Astrocyte of the spinal cord (primary cell): ENCODE measurements around the gene COL6A3.
A peak's percentile ranks its signal among the peaks of the same experiment; 100 is the strongest.

Experiments
- DNase-seq: peaks from one replicate; pipeline ENCODE4 v3.0.0; 2011; ENCODE audit warnings: low read depth, low spot score
- H3K4me3 ChIP-seq: 2 replicates; pipeline ENCODE4 v1.5.1; 2011; ENCODE audit warnings: low read depth, mild to moderate bottlenecking, low read length, moderate library complexity
- in situ Hi-C: cut with HindIII; loops from 2 replicates; pipeline ENCODE4 v1.10.0; 2017; ENCODE audit warnings: low sequenced_read_pairs
- TF ChIP-seq, protein P1 (sequence below): IDR thresholded peaks from 2 replicates; pipeline ENCODE4 v1.5.1; 2012; ENCODE audit warnings: low read depth, mild to moderate bottlenecking, low read length, inconsistent platforms

Gene COL6A3

DNA sequence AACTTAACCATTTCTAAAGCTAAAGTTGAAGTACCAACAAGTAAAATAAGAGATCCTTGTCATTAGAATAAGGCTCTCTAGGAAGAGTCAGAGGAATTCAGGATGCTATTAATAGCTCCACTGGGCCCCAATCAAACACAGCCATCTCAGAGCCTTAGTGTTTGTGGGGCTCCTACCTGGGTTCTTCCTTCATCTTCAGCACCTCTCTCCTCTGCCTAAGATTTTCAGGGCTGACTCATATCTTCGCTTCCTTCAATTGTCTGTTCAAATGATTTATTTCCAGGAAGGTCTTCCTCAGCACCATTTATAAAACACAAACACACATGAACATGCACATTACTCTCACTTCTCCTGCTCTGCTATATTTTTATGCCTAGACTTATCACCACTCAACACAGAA lies 119.5 kb downstream of the COL6A3 start:
- H3K4me3 ChIP-seq, result no peak overlapping the region
- in situ Hi-C loops, result no loop called here
- no peak for DNase-seq

DNA sequence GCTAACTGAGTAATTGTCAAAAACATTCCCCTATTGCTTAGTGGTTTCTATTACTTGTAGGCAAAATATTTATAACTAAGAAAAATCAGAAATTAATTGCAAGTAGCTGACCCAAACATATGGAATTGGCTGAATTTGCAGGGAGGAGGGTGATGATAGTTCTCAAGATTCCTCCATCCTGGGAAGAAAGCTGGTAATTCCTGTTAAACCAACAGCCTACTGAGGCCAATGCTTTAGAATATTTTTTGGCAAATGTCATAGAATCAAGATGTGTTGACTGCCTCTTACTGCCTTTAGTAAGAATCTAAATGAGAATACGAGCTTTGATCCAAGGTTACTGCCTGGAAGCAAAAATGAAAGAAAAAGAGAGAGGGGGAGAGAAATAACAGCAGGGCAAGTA lies 120.0 kb downstream of the COL6A3 start:
- in situ Hi-C loops, result no loop called here
- TF ChIP-seq, protein P1, sequence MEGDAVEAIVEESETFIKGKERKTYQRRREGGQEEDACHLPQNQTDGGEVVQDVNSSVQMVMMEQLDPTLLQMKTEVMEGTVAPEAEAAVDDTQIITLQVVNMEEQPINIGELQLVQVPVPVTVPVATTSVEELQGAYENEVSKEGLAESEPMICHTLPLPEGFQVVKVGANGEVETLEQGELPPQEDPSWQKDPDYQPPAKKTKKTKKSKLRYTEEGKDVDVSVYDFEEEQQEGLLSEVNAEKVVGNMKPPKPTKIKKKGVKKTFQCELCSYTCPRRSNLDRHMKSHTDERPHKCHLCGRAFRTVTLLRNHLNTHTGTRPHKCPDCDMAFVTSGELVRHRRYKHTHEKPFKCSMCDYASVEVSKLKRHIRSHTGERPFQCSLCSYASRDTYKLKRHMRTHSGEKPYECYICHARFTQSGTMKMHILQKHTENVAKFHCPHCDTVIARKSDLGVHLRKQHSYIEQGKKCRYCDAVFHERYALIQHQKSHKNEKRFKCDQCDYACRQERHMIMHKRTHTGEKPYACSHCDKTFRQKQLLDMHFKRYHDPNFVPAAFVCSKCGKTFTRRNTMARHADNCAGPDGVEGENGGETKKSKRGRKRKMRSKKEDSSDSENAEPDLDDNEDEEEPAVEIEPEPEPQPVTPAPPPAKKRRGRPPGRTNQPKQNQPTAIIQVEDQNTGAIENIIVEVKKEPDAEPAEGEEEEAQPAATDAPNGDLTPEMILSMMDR, result no peak
- H3K4me3 ChIP-seq, result no peak overlapping the region
- no peak for DNase-seq

More for the DNA sequence above, 119.5 kb downstream of the COL6A3 start:
- TF ChIP-seq, protein P1, result no peak

GRCh38 chr2:237291138-237291792 lies 122.7 kb downstream of the COL6A3 start:
- TF ChIP-seq, protein P1, result no peak
- peak; percentile 100 for DNase-seq
- H3K4me3 ChIP-seq, result no peak overlapping the region
- in situ Hi-C loops, result no loop called here

DNA sequence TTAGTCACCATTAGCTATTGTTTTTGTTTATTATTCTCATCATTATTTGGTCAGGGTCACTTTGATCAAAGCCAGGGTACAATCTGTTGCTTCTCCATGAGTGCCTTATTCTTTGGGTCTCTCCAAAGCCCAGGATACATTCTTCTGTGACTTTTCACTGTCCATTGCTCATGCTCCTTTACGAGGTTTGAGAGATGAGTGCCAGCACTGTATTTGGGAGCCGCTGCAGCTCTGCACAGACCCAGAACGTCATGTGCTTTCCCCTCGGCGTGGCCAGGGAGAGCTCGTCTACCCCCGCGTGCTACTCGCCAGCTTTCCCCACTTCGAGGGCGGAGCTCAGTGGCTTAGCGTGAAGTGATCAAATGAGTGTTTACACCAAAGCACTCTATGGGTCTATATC lies 123.7 kb downstream of the COL6A3 start:
- no peak overlapping the region for H3K4me3 ChIP-seq
- no peak for DNase-seq
- in situ Hi-C loops, result no loop called here
- TF ChIP-seq, protein P1, result no peak

DNA sequence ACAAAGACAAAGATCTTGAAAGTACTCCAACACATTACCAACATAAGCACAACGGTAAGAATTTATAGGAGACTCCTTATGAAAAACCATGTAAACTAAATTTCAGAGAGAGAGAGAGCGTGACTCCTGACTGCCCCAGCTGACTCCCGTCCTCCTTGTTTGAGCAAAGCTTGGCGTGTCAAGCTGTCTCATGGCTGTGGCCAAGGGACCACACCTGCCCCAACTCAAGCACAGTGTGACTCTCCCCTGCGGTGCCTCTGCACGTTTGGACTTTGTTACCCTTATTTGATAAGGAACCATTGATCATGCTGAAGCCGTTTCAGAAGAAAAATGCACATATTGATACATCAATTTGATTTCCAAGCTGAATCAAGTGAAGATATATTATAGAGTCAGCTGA lies 124.8 kb downstream of the COL6A3 start:
- TF ChIP-seq, protein P1, result no peak
- H3K4me3 ChIP-seq, result no peak overlapping the region
- DNase-seq, result no peak
- in situ Hi-C loops, result no loop called here

DNA sequence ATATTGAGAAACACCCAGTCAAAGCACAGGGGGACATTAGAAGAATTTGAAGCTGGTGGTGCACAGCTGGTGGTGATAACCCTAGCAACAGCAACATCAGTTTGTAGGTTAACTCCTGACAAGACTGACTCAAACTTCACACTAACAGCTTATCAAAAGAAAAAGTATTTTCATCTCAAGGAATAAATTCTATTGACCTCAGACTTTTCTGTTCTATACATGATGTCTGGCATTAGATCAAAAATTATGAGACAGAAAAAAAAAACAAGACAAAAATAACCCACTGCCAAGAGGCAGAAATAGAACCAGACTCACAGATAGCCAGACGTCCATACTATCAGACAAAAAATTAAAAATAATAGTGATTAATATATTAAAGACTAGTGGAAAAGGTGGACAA lies 126.1 kb downstream of the COL6A3 start:
- in situ Hi-C loops, result no loop called here
- H3K4me3 ChIP-seq, result no peak overlapping the region
- DNase-seq, result no peak
- TF ChIP-seq, protein P1, result no peak
